GM23338 (cell line): ENCODE measurements around the gene TRDMT1. TPM values are rescaled to one million over a fixed set of nuclear protein-coding genes. Genes with fewer than 3 reads are reported as not detected.

Experiments
- ATAC-seq: fragments of 200-7000 bp; cut with Tn5 transposase; 3 replicates; pipeline ENCODE4 v1.9.1; 2020
- DNase-seq: peaks from one replicate; pipeline ENCODE4 v3.0.0-alpha.2; 2015; ENCODE audit warnings: low spot score
- H2AFZ ChIP-seq: fragments of 200-600 bp; sonication (generic); 2 replicates; pipeline ENCODE4 v1.8.0; 2016; ENCODE audit warnings: antibody characterized with exemption, mild to moderate bottlenecking, moderate library complexity
- H3F3A ChIP-seq: fragments of 200-600 bp; sonication (generic); replicated peaks from 2 replicates; pipeline ENCODE4 v1.8.0; 2017; ENCODE audit warnings: antibody characterized with exemption, mixed run types, low read depth
- H3K27ac ChIP-seq: fragments of 200-600 bp; sonication (generic); 2 replicates; pipeline ENCODE4 v1.6.1; 2016; ENCODE audit warnings: low read depth
- H3K27me3 ChIP-seq: fragments of 200-600 bp; sonication (generic); 2 replicates; pipeline ENCODE4 v1.8.0; 2016; ENCODE audit warnings: mild to moderate bottlenecking, mixed run types, moderate library complexity; ENCODE audit not compliant: insufficient read depth
- H3K36me3 ChIP-seq: fragments of 200-600 bp; sonication (generic); 2 replicates; pipeline ENCODE4 v1.8.0; 2016; ENCODE audit warnings: mild to moderate bottlenecking; ENCODE audit not compliant: insufficient read depth
- H3K4me1 ChIP-seq: fragments of 200-600 bp; sonication (generic); 2 replicates; pipeline ENCODE4 v1.8.0; 2016; ENCODE audit warnings: mild to moderate bottlenecking, moderate library complexity; ENCODE audit not compliant: insufficient read depth
- H3K4me2 ChIP-seq: fragments of 200-600 bp; sonication (generic); 2 replicates; pipeline ENCODE4 v1.7.1; 2017; ENCODE audit warnings: mixed run types
- H3K4me3 ChIP-seq: fragments of 200-600 bp; sonication (generic); 2 replicates; pipeline ENCODE4 v1.6.1; 2016; ENCODE audit warnings: mixed run types
- H3K79me2 ChIP-seq: fragments of 200-600 bp; sonication (generic); replicated peaks from 2 replicates; pipeline ENCODE4 v1.8.0; 2017; ENCODE audit warnings: mild to moderate bottlenecking; ENCODE audit not compliant: insufficient read depth
- H3K9me2 ChIP-seq: fragments of 200-600 bp; sonication (generic); 2 replicates; pipeline ENCODE4 v1.8.0; 2017; ENCODE audit not compliant: insufficient read depth
- H4K20me1 ChIP-seq: fragments of 200-600 bp; sonication (generic); replicated peaks from 2 replicates; pipeline ENCODE4 v1.8.0; 2017; ENCODE audit warnings: mild to moderate bottlenecking; ENCODE audit not compliant: insufficient read depth
- H3K27ac Mint-ChIP-seq: 2 replicates; pipeline ENCODE4 v1.8.0; 2020; ENCODE audit warnings: inconsistent platforms, mild to moderate bottlenecking, moderate library complexity, mixed read lengths
- H3K27me3 Mint-ChIP-seq: 3 replicates; pipeline ENCODE4 v1.8.0; 2022; ENCODE audit warnings: low read depth, mild to moderate bottlenecking, moderate library complexity, mixed read lengths, inconsistent platforms; ENCODE audit not compliant: insufficient read depth, poor library complexity
- H3K36me3 Mint-ChIP-seq: 3 replicates; pipeline ENCODE4 v1.8.0; 2021; ENCODE audit warnings: low read depth, mild to moderate bottlenecking, inconsistent platforms, moderate library complexity, mixed read lengths
- H3K4me1 Mint-ChIP-seq: 3 replicates; pipeline ENCODE4 v1.8.0; 2020; ENCODE audit warnings: mild to moderate bottlenecking, inconsistent platforms, mixed read lengths
- H3K4me3 Mint-ChIP-seq: 3 replicates; pipeline ENCODE4 v1.8.0; 2021; ENCODE audit warnings: moderate library complexity, mild to moderate bottlenecking, inconsistent platforms, mixed read lengths
- H3K9me3 Mint-ChIP-seq: 3 replicates; pipeline ENCODE4 v1.8.0; 2020; ENCODE audit warnings: moderate library complexity, mild to moderate bottlenecking, inconsistent platforms, mixed read lengths
- CREB1 ChIP-seq: fragments of 250-450 bp; sonication (Bioruptor Pico); IDR thresholded peaks from 2 replicates; pipeline ENCODE4 v1.5.0; 2020; ENCODE audit warnings: low read depth, mild to moderate bottlenecking, moderate library complexity
- EZH2 ChIP-seq: fragments of 200-600 bp; sonication (generic); IDR thresholded peaks from one replicate; pipeline ENCODE4 v1.8.0; 2017; ENCODE audit warnings: antibody characterized with exemption, mild to moderate bottlenecking, low read depth; ENCODE audit not compliant: unreplicated experiment
- EZH2phosphoT487 ChIP-seq: fragments of 200-600 bp; sonication (generic); IDR thresholded peaks from one replicate; pipeline ENCODE4 v1.8.1; 2018; ENCODE audit warnings: antibody characterized with exemption; ENCODE audit not compliant: unreplicated experiment
- JUNB ChIP-seq: IDR thresholded peaks from one replicate; pipeline ENCODE4 v1.6.1; 2016; ENCODE audit warnings: antibody characterized with exemption; ENCODE audit not compliant: unreplicated experiment
- NANOG ChIP-seq: IDR thresholded peaks from 2 replicates; pipeline ENCODE4 v1.6.1; 2016; ENCODE audit warnings: antibody characterized with exemption, borderline replicate concordance
- POLR2AphosphoS5 ChIP-seq: IDR thresholded peaks from 2 replicates; pipeline ENCODE4 v1.6.1; 2016; ENCODE audit warnings: antibody characterized with exemption, low read depth
- STAT1 ChIP-seq: IDR thresholded peaks from one replicate; pipeline ENCODE4 v1.6.1; 2016; ENCODE audit warnings: antibody characterized with exemption; ENCODE audit not compliant: unreplicated experiment
- ZNF114 ChIP-seq: fragments of 250-450 bp; sonication (Bioruptor Pico); IDR thresholded peaks from 2 replicates; pipeline ENCODE4 v1.5.0; 2020; ENCODE audit warnings: mild to moderate bottlenecking, moderate library complexity
- ZNF331 ChIP-seq: fragments of 250-450 bp; sonication (Bioruptor Pico); IDR thresholded peaks from 2 replicates; pipeline ENCODE4 v1.5.0; 2020; ENCODE audit warnings: low read depth, mild to moderate bottlenecking, moderate library complexity
- polyA plus RNA-seq: library from polyadenylated mRNA; unstranded; fragments of >200 nt; fragmentation: Nextera tagmentation; extraction: Ambion mirVana; gene quantifications from 2 replicates; pipeline ENCODE4 v1.2.1, GENCODE V29; 2016
- total RNA-seq: library from RNA; depleted of rRNA; stranded (reverse); fragments of >200 nt; shearing (Covaris generic); gene quantifications from 2 replicates; pipeline ENCODE4 v1.2.3, GENCODE V29; 2014
- TF ChIP-seq, protein P1 (sequence below), 2 experiments: fragments of 200-600 bp in 1 of 2; sonication (generic) in 1 of 2; conservative IDR thresholded peaks; 2 replicates each; pipeline versions ENCODE4 v1.5.1 to v1.6.1; 2016 to 2017; ENCODE audit warnings: antibody characterized with exemption in 2 of 2, low read depth in 2 of 2, mild to moderate bottlenecking in 2 of 2, moderate library complexity in 1 of 2
- TF ChIP-seq, protein P2 (sequence below): IDR thresholded peaks from one replicate; pipeline ENCODE4 v1.6.1; 2018; ENCODE audit warnings: antibody characterized with exemption; ENCODE audit not compliant: unreplicated experiment
- TF ChIP-seq, protein P3 (sequence below): fragments of 250-450 bp; sonication (Bioruptor Pico); IDR thresholded peaks from 2 replicates; pipeline ENCODE4 v1.5.0; 2020; ENCODE audit warnings: mild to moderate bottlenecking, moderate library complexity
- TF ChIP-seq, protein P4 (sequence below): IDR thresholded peaks from 2 replicates; pipeline ENCODE4 v1.6.1; 2016; ENCODE audit warnings: antibody characterized with exemption

TRDMT1 gene
- total and polyA plus RNA-seq, 2 experiments from 2014 or later, result 16.0 to 37.7 TPM

DNA sequence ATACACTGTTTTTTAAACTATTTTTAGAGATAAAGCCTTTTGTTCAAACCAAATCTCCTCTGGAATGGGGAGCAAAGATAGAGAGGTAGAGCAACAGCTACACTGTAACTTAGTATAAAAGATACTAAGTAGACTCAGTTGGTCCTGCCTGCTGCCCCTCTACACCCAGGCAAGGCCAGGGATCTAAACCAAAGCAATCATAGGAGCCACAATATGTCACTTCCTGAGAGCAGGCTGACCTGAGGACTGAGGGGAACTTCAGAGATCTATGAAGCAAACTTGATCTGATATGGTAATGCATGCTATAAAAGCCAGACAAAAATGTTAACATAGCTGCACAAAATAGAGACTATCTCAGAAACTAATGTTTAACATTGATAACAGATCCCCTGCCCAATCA lies 7.0 kb upstream of the TRDMT1 start:
- Mint-ChIP-seq H3K4me1 (peaks cover 29% of the 10 kb centered on the region), H3K27me3 (no peaks in the 10 kb centered on the region), H3K9me3 (no peaks in the 10 kb centered on the region; the same call in 2 of the 3 replicates), H3K4me3 (no peak overlapping the region), H3K36me3 (no peaks in the 10 kb centered on the region), H3K27ac (no peak overlapping the region)
- ATAC-seq, result no peak
- H4K20me1 ChIP-seq, result no peaks in the 10 kb centered on the region
- H3K4me1 ChIP-seq, result peaks cover under 1% of the 10 kb centered on the region; the same call in 1 of the 2 replicates
- H3K9me2 ChIP-seq, result no peaks in the 10 kb centered on the region
- H3K27me3 ChIP-seq, result no peaks in the 10 kb centered on the region
- TF ChIP-seq, protein P1, sequence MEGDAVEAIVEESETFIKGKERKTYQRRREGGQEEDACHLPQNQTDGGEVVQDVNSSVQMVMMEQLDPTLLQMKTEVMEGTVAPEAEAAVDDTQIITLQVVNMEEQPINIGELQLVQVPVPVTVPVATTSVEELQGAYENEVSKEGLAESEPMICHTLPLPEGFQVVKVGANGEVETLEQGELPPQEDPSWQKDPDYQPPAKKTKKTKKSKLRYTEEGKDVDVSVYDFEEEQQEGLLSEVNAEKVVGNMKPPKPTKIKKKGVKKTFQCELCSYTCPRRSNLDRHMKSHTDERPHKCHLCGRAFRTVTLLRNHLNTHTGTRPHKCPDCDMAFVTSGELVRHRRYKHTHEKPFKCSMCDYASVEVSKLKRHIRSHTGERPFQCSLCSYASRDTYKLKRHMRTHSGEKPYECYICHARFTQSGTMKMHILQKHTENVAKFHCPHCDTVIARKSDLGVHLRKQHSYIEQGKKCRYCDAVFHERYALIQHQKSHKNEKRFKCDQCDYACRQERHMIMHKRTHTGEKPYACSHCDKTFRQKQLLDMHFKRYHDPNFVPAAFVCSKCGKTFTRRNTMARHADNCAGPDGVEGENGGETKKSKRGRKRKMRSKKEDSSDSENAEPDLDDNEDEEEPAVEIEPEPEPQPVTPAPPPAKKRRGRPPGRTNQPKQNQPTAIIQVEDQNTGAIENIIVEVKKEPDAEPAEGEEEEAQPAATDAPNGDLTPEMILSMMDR (conservative IDR thresholded peaks at IDR 0.05; ENCODE audit: low read depth in 2 of 2), result no peak
- TF ChIP-seq, protein P2, sequence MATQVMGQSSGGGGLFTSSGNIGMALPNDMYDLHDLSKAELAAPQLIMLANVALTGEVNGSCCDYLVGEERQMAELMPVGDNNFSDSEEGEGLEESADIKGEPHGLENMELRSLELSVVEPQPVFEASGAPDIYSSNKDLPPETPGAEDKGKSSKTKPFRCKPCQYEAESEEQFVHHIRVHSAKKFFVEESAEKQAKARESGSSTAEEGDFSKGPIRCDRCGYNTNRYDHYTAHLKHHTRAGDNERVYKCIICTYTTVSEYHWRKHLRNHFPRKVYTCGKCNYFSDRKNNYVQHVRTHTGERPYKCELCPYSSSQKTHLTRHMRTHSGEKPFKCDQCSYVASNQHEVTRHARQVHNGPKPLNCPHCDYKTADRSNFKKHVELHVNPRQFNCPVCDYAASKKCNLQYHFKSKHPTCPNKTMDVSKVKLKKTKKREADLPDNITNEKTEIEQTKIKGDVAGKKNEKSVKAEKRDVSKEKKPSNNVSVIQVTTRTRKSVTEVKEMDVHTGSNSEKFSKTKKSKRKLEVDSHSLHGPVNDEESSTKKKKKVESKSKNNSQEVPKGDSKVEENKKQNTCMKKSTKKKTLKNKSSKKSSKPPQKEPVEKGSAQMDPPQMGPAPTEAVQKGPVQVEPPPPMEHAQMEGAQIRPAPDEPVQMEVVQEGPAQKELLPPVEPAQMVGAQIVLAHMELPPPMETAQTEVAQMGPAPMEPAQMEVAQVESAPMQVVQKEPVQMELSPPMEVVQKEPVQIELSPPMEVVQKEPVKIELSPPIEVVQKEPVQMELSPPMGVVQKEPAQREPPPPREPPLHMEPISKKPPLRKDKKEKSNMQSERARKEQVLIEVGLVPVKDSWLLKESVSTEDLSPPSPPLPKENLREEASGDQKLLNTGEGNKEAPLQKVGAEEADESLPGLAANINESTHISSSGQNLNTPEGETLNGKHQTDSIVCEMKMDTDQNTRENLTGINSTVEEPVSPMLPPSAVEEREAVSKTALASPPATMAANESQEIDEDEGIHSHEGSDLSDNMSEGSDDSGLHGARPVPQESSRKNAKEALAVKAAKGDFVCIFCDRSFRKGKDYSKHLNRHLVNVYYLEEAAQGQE, result no peak
- TF ChIP-seq, protein P3, sequence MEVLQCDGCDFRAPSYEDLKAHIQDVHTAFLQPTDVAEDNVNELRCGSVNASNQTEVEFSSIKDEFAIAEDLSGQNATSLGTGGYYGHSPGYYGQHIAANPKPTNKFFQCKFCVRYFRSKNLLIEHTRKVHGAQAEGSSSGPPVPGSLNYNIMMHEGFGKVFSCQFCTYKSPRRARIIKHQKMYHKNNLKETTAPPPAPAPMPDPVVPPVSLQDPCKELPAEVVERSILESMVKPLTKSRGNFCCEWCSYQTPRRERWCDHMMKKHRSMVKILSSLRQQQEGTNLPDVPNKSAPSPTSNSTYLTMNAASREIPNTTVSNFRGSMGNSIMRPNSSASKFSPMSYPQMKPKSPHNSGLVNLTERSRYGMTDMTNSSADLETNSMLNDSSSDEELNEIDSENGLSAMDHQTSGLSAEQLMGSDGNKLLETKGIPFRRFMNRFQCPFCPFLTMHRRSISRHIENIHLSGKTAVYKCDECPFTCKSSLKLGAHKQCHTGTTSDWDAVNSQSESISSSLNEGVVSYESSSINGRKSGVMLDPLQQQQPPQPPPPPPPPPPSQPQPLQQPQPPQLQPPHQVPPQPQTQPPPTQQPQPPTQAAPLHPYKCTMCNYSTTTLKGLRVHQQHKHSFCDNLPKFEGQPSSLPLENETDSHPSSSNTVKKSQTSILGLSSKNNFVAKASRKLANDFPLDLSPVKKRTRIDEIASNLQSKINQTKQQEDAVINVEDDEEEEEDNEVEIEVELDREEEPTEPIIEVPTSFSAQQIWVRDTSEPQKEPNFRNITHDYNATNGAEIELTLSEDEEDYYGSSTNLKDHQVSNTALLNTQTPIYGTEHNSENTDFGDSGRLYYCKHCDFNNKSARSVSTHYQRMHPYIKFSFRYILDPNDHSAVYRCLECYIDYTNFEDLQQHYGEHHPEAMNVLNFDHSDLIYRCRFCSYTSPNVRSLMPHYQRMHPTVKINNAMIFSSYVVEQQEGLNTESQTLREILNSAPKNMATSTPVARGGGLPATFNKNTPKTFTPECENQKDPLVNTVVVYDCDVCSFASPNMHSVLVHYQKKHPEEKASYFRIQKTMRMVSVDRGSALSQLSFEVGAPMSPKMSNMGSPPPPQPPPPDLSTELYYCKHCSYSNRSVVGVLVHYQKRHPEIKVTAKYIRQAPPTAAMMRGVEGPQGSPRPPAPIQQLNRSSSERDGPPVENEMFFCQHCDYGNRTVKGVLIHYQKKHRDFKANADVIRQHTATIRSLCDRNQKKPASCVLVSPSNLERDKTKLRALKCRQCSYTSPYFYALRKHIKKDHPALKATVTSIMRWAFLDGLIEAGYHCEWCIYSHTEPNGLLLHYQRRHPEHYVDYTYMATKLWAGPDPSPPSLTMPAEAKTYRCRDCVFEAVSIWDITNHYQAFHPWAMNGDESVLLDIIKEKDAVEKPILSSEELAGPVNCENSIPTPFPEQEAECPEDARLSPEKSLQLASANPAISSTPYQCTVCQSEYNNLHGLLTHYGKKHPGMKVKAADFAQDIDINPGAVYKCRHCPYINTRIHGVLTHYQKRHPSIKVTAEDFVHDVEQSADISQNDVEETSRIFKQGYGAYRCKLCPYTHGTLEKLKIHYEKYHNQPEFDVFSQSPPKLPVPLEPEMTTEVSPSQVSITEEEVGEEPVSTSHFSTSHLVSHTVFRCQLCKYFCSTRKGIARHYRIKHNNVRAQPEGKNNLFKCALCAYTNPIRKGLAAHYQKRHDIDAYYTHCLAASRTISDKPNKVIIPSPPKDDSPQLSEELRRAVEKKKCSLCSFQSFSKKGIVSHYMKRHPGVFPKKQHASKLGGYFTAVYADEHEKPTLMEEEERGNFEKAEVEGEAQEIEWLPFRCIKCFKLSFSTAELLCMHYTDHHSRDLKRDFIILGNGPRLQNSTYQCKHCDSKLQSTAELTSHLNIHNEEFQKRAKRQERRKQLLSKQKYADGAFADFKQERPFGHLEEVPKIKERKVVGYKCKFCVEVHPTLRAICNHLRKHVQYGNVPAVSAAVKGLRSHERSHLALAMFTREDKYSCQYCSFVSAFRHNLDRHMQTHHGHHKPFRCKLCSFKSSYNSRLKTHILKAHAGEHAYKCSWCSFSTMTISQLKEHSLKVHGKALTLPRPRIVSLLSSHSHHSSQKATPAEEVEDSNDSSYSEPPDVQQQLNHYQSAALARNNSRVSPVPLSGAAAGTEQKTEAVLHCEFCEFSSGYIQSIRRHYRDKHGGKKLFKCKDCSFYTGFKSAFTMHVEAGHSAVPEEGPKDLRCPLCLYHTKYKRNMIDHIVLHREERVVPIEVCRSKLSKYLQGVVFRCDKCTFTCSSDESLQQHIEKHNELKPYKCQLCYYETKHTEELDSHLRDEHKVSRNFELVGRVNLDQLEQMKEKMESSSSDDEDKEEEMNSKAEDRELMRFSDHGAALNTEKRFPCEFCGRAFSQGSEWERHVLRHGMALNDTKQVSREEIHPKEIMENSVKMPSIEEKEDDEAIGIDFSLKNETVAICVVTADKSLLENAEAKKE, result no peak
- TF ChIP-seq POLR2AphosphoS5, result no peak
- TF ChIP-seq ZNF331, result no peak
- TF ChIP-seq JUNB, result no peak
- TF ChIP-seq, protein P4, sequence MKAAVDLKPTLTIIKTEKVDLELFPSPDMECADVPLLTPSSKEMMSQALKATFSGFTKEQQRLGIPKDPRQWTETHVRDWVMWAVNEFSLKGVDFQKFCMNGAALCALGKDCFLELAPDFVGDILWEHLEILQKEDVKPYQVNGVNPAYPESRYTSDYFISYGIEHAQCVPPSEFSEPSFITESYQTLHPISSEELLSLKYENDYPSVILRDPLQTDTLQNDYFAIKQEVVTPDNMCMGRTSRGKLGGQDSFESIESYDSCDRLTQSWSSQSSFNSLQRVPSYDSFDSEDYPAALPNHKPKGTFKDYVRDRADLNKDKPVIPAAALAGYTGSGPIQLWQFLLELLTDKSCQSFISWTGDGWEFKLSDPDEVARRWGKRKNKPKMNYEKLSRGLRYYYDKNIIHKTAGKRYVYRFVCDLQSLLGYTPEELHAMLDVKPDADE, result no peak
- TF ChIP-seq EZH2phosphoT487, result no peak
- no peak for TF ChIP-seq STAT1
- TF ChIP-seq EZH2, result no peak
- no peak for TF ChIP-seq CREB1
- TF ChIP-seq ZNF114 (CRISPR knock-in tag), result no peak
- TF ChIP-seq NANOG, result no peak
- H2AFZ ChIP-seq, result no peak overlapping the region
- H3K4me2 ChIP-seq, result no peak overlapping the region
- H3F3A ChIP-seq, result no peaks in the 10 kb centered on the region
- no peak overlapping the region for H3K27ac ChIP-seq
- H3K79me2 ChIP-seq, result no peaks in the 10 kb centered on the region
- DNase-seq, result no peak
- no peaks in the 10 kb centered on the region for H3K36me3 ChIP-seq
- H3K4me3 ChIP-seq, result no peak overlapping the region
